DOHH2 (cell line): Measurements from ENCODE around the gene PLXNA3.

Source experiments
- EZH2phosphoT487 ChIP-seq: fragments of 200-600 bp; sonication (generic); IDR thresholded peaks from 2 replicates; pipeline ENCODE4 v1.6.1; 2017; ENCODE audit warnings: borderline replicate concordance, mild to moderate bottlenecking, antibody characterized with exemption, low read length, moderate library complexity, mixed read lengths
- TF ChIP-seq, protein P1 (sequence below): fragments of 200-600 bp; sonication (generic); IDR thresholded peaks from one replicate; pipeline ENCODE4 v1.5.1; 2014; ENCODE audit warnings: antibody characterized with exemption, mild to moderate bottlenecking, low read depth, low read length; ENCODE audit not compliant: poor library complexity, severe bottlenecking

DNA sequence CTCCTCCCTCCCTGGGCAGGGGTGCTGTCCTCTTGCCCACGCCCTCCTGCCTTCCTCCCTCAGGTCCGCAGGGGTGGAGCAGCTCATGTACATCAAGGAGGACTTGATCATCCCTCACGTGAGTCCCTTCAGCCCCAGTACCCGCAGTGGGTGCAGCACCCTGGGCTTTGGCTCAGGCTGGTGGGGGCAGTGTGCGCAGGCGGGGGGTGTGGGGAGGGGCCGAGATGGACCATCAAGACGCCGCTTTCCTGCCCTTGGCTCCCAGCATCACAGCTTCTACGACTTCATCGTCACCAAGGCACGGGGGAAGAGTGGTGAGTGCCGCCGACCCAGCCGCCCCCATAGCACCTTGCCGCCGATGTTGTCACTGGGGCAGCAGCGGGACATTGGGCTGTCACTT lies 8.5 kb upstream of the PLXNA3 start:
- TF ChIP-seq, protein P1, sequence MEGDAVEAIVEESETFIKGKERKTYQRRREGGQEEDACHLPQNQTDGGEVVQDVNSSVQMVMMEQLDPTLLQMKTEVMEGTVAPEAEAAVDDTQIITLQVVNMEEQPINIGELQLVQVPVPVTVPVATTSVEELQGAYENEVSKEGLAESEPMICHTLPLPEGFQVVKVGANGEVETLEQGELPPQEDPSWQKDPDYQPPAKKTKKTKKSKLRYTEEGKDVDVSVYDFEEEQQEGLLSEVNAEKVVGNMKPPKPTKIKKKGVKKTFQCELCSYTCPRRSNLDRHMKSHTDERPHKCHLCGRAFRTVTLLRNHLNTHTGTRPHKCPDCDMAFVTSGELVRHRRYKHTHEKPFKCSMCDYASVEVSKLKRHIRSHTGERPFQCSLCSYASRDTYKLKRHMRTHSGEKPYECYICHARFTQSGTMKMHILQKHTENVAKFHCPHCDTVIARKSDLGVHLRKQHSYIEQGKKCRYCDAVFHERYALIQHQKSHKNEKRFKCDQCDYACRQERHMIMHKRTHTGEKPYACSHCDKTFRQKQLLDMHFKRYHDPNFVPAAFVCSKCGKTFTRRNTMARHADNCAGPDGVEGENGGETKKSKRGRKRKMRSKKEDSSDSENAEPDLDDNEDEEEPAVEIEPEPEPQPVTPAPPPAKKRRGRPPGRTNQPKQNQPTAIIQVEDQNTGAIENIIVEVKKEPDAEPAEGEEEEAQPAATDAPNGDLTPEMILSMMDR = no peak
- TF ChIP-seq EZH2phosphoT487 = no peak
